ENCODE measurements around the gene XRCC1.

DNA sequence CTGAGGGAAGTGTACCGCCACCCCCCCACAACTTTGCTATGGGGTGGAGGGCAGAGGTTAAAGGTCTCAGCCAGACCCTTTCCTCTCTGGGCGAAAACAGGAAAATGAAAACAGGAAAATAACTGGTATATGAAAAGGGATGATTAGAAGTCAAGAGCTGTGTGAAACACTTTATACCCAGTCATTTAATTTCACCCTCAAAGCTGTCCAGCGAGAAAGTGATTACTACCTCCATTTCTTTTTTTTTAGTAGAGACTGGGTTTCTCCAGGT lies 70.2 kb downstream of the XRCC1 start:
- TF ChIP-seq, protein P1, sequence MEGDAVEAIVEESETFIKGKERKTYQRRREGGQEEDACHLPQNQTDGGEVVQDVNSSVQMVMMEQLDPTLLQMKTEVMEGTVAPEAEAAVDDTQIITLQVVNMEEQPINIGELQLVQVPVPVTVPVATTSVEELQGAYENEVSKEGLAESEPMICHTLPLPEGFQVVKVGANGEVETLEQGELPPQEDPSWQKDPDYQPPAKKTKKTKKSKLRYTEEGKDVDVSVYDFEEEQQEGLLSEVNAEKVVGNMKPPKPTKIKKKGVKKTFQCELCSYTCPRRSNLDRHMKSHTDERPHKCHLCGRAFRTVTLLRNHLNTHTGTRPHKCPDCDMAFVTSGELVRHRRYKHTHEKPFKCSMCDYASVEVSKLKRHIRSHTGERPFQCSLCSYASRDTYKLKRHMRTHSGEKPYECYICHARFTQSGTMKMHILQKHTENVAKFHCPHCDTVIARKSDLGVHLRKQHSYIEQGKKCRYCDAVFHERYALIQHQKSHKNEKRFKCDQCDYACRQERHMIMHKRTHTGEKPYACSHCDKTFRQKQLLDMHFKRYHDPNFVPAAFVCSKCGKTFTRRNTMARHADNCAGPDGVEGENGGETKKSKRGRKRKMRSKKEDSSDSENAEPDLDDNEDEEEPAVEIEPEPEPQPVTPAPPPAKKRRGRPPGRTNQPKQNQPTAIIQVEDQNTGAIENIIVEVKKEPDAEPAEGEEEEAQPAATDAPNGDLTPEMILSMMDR (conservative IDR thresholded peaks at IDR 0.05; ENCODE audit: low read length) = no peak
- TF ChIP-seq EZH2phosphoT487 (IDR thresholded peaks at IDR 0.05; ENCODE audit: borderline replicate concordance, low read depth, low read length) = no peak

All from OCI-LY7 (cell line).